H1 (cell line): ENCODE data around the gene PCDH18. TPM values are rescaled to one million over a fixed set of nuclear protein-coding genes. Genes with fewer than 3 reads are reported as not detected.
A peak's percentile ranks its signal among the peaks of the same experiment; 100 is the strongest.

Experiments
- CTCF ChIA-PET: fragments of 300-600 bp; sonication (Branson Sonifier 250); formaldehyde crosslinking; loops from one replicate; lab custom pipeline; 2021; ENCODE audit not compliant: partially characterized antibody; lab: Charles Lee
- POLR2A ChIA-PET: fragments of 300-600 bp; sonication (Branson Sonifier 250); formaldehyde crosslinking; loops from one replicate; lab custom pipeline; 2021; ENCODE audit warnings: inconsistent platforms; ENCODE audit not compliant: partially characterized antibody; lab: Charles Lee
- DNase-seq, 2 experiments: peaks; one replicate each; pipeline versions ENCODE4 v3.0.0 to v3.0.0-alpha.2; 2010 to 2022; ENCODE audit warnings: low spot score in 2 of 2, low read depth in 1 of 2, mixed read lengths in 1 of 2
- FAIRE-seq: peaks from 2 replicates; lab custom pipeline; 2011; peaks lifted over from hg19 to GRCh38; lab: Jason Lieb, UNC
- H2AFZ ChIP-seq: 2 replicates; pipeline ENCODE4 v1.8.1; 2012; ENCODE audit warnings: low read length, inconsistent platforms
- H2AK5ac ChIP-seq: 2 replicates; pipeline ENCODE4 v1.6.1; 2013; ENCODE audit warnings: low read depth, low read length
- H2BK120ac ChIP-seq: replicated peaks from 2 replicates; pipeline ENCODE3; 2013; ENCODE audit warnings: low read depth, low read length, inconsistent platforms
- H2BK12ac ChIP-seq: 2 replicates; pipeline ENCODE4 v1.6.1; 2013; ENCODE audit warnings: low read depth, low read length
- H2BK15ac ChIP-seq: 2 replicates; pipeline ENCODE4 v1.6.1; 2013; ENCODE audit warnings: low read length
- H2BK20ac ChIP-seq: 2 replicates; pipeline ENCODE4 v1.6.1; 2013; ENCODE audit warnings: low read length
- H2BK5ac ChIP-seq: 2 replicates; pipeline ENCODE4 v1.6.1; 2013; ENCODE audit warnings: low read depth, low read length
- H3K14ac ChIP-seq: 2 replicates; pipeline ENCODE4 v1.6.1; 2013; ENCODE audit warnings: inconsistent platforms; ENCODE audit not compliant: insufficient read length
- H3K18ac ChIP-seq: 2 replicates; pipeline ENCODE4 v1.6.1; 2013; ENCODE audit warnings: low read length; ENCODE audit errors: extremely low read depth
- H3K23ac ChIP-seq: 2 replicates; pipeline ENCODE4 v1.6.1; 2013; ENCODE audit warnings: inconsistent platforms; ENCODE audit not compliant: insufficient read length
- H3K23me2 ChIP-seq: 2 replicates; pipeline ENCODE4 v1.6.1; 2013; ENCODE audit warnings: low read depth, low read length
- H3K27ac ChIP-seq: 2 replicates; pipeline ENCODE4 v1.6.1; 2011; ENCODE audit warnings: low read depth, low read length, inconsistent platforms
- H3K27me3 ChIP-seq, 4 experiments: replicated peaks in 1 of 4; 1 replicate in 1 of 4; 2 replicates in 3 of 4; pipeline versions ENCODE4 v1.6.1 to v1.8.1; 2011 to 2013; ENCODE audit warnings: low read length in 3 of 4, mild to moderate bottlenecking in 3 of 4, inconsistent platforms in 2 of 4, mixed read lengths in 2 of 4, moderate library complexity in 1 of 4; ENCODE audit not compliant: control insufficient read depth in 3 of 4, insufficient read depth in 3 of 4; ENCODE audit errors: extremely low read depth in 1 of 4
- H3K36me3 ChIP-seq, 4 experiments: 2 replicates each; pipeline versions ENCODE4 v1.6.1 to v1.8.1; 2011 to 2013; ENCODE audit warnings: mild to moderate bottlenecking in 4 of 4, low read length in 3 of 4, moderate library complexity in 2 of 4, control low read depth in 1 of 4, inconsistent platforms in 1 of 4; ENCODE audit not compliant: insufficient read depth in 4 of 4, control insufficient read depth in 2 of 4
- H3K4ac ChIP-seq: replicated peaks from 2 replicates; pipeline ENCODE3; 2013; ENCODE audit warnings: low read length, low read depth, mixed read lengths, inconsistent platforms; ENCODE audit not compliant: insufficient read length
- H3K4me1 ChIP-seq, 4 experiments: replicated peaks in 1 of 4; 1 replicate in 1 of 4; 2 replicates in 3 of 4; pipeline versions ENCODE4 v1.6.1 to v1.8.1; 2011 to 2013; ENCODE audit warnings: low read length in 3 of 4, inconsistent platforms in 2 of 4, mixed read lengths in 1 of 4; ENCODE audit not compliant: insufficient read depth in 4 of 4, control insufficient read depth in 3 of 4
- H3K4me2 ChIP-seq, 2 experiments: 2 replicates each; pipeline versions ENCODE4 v1.6.1 to v1.8.1; 2011 to 2013; ENCODE audit warnings: low read depth in 2 of 2, low read length in 2 of 2, control low read depth in 1 of 2, inconsistent platforms in 1 of 2, mild to moderate bottlenecking in 1 of 2; ENCODE audit not compliant: insufficient read depth in 1 of 2
- H3K4me3 ChIP-seq, 4 experiments: fragments of 200-600, 300-600 bp in 1 of 4; sonication (generic), shearing (Covaris generic), sonication (Bioruptor Twin) in 1 of 4; 2 replicates each; pipeline versions ENCODE4 v1.5.1 to v1.8.1; 2011 to 2016; ENCODE audit warnings: low read length in 4 of 4, low read depth in 3 of 4, control low read depth in 2 of 4, inconsistent platforms in 2 of 4, mild to moderate bottlenecking in 2 of 4, mixed read lengths in 1 of 4, moderate library complexity in 1 of 4; ENCODE audit not compliant: insufficient read depth in 2 of 4; ENCODE audit errors: extremely low read depth in 1 of 4
- H3K56ac ChIP-seq: replicated peaks from 2 replicates; pipeline ENCODE3; 2013; ENCODE audit warnings: low read depth, mild to moderate bottlenecking, mixed read lengths, low read length, inconsistent platforms; ENCODE audit not compliant: insufficient read length
- H3K79me1 ChIP-seq: 2 replicates; pipeline ENCODE4 v1.6.1; 2013; ENCODE audit warnings: low read depth, low read length, control low read depth
- H3K79me2 ChIP-seq, 2 experiments: 2 replicates each; pipeline versions ENCODE4 v1.6.1 to v1.8.1; 2012 to 2013; ENCODE audit warnings: low read length in 2 of 2, mild to moderate bottlenecking in 2 of 2, inconsistent platforms in 1 of 2; ENCODE audit not compliant: insufficient read depth in 2 of 2, control insufficient read depth in 1 of 2
- H3K9ac ChIP-seq, 4 experiments: replicated peaks in 1 of 4; 1 replicate in 1 of 4; 2 replicates in 3 of 4; pipeline versions ENCODE4 v1.6.1 to v1.8.1; 2011 to 2013; ENCODE audit warnings: low read depth in 3 of 4, low read length in 3 of 4, control low read depth in 2 of 4, mild to moderate bottlenecking in 2 of 4, moderate library complexity in 2 of 4, inconsistent platforms in 1 of 4; ENCODE audit errors: extremely low read depth in 1 of 4
- H3K9me3 ChIP-seq, 2 experiments: 2 replicates each; pipeline versions ENCODE4 v1.6.1 to v1.8.1; 2012 to 2013; ENCODE audit warnings: mild to moderate bottlenecking in 2 of 2, moderate library complexity in 2 of 2, control low read depth in 1 of 2, inconsistent platforms in 1 of 2, low read depth in 1 of 2, low read length in 1 of 2, mixed read lengths in 1 of 2; ENCODE audit not compliant: insufficient read depth in 2 of 2
- H4K20me1 ChIP-seq, 2 experiments: replicated peaks in 1 of 2; 2 replicates each; pipeline versions ENCODE3 to v1.8.1; 2011 to 2013; ENCODE audit warnings: inconsistent platforms in 2 of 2, low read length in 2 of 2, mild to moderate bottlenecking in 1 of 2; ENCODE audit not compliant: insufficient read depth in 2 of 2, control insufficient read depth in 1 of 2
- H4K5ac ChIP-seq: 2 replicates; pipeline ENCODE4 v1.6.1; 2013; ENCODE audit warnings: low read length, low read depth, mixed read lengths, inconsistent platforms; ENCODE audit not compliant: insufficient read length
- H4K8ac ChIP-seq: 2 replicates; pipeline ENCODE4 v1.8.0; 2013; ENCODE audit warnings: mild to moderate bottlenecking, moderate library complexity, low read length, inconsistent platforms; ENCODE audit not compliant: insufficient read depth; ENCODE audit errors: extremely low read depth
- H4K91ac ChIP-seq: replicated peaks from 2 replicates; pipeline ENCODE3; 2013; ENCODE audit warnings: low read length, mixed read lengths, inconsistent platforms; ENCODE audit not compliant: insufficient read length
- EP300 ChIP-seq, 2 experiments: IDR thresholded peaks; 1 replicate in 1 of 2; 2 replicates in 1 of 2; pipeline ENCODE4 v1.6.1; 2011 to 2012; ENCODE audit warnings: low read depth in 2 of 2, low read length in 2 of 2, mild to moderate bottlenecking in 2 of 2, borderline replicate concordance in 1 of 2, inconsistent platforms in 1 of 2, moderate library complexity in 1 of 2
- JUN ChIP-seq: IDR thresholded peaks from 2 replicates; pipeline ENCODE4 v1.6.1; 2011; ENCODE audit warnings: low read depth, mild to moderate bottlenecking, improper control_type of control experiment, low read length
- JUND ChIP-seq: IDR thresholded peaks from 2 replicates; pipeline ENCODE4 v1.6.1; 2011; ENCODE audit warnings: mild to moderate bottlenecking, improper control_type of control experiment, low read length
- WGBS, 2 experiments: shearing (Covaris generic) in 1 of 2; methylation state at CpG; one replicate each; pipeline versions ENCODE4 v1.1.6 to v1.1.7; 2013 to 2015; ENCODE audit warnings: low lambda C conversion rate in 2 of 2, mixed read lengths in 2 of 2, inconsistent platforms in 1 of 2, low coverage in 1 of 2, missing lambda C conversion rate in 1 of 2; ENCODE audit not compliant: insufficient replicate concordance in 2 of 2, insufficient coverage in 1 of 2, insufficient read length in 1 of 2; ENCODE audit errors: extremely low coverage in 1 of 2, missing lambda C conversion rate in 1 of 2; 5-methylcytosine and 5-hydroxymethylcytosine counted together
- polyA plus RNA-seq, 7 experiments: library from polyadenylated mRNA; depleted of rRNA in 3 of 7; stranded (reverse) in 5 of 7; unstranded in 2 of 7; fragments of >200 nt in 5 of 7; fragments of 200-250 nt in 2 of 7; gene quantifications; 1 replicate in 5 of 7; 2 replicates in 1 of 7; 4 replicates in 1 of 7; pipeline versions ENCODE4 v1.2.1 to v1.2.3, GENCODE V29; 2011 to 2013; ENCODE audit warnings: missing spikeins in 2 of 7, mixed read lengths in 2 of 7
- total RNA-seq: library from RNA; stranded (reverse); fragmentation: NEBNext Ultra II Directional; extraction: Animal tissue kit (Norgen Biotek cat#: 25700); gene quantifications from 2 replicates; pipeline ENCODE4 v1.2.1, GENCODE V29; 2021

Gene PCDH18
- total and polyA plus RNA-seq, 2 of the 8 experiments (the other 6 are each of a cell fraction or from before 2014, with no cell fraction given) = 28.8 to 41.8 TPM

DNA sequence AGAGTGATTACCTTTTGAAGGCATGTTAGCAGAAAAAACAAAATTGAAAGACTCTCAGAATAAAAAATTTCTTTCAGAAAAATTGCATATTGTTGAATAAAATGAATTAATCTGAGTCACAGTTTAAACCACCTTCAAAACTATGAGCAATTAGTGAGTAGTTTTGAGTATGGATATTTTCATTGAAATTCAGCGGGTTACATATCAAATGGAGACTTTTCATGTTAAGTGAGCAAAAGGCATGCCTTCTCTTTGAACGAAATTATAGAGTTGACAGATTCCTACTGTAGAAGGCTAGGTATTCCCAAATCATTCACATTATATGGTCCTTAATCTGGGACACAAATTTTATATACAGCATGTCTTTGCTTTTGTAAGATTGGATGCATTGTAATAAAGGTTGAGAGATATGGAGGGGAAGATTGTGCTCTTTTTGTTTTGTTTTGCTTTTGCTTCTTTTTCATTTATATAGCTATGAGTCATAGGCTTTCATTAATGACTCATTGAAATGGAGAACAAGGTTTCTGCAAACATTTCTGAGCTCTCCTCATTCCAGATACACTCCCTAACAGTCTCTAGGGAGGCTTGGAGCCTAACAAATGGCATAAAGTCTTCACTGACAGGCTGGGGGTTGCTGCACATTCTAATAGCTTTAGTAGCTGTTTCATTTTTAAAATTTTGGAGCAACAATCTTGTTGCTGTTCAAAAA, 21.6 kb downstream of the PCDH18 start:
- no peak overlapping the region for H2BK5ac ChIP-seq
- no peak overlapping the region for H2AFZ ChIP-seq
- FAIRE-seq (no peak), DNase-seq (no peak)
- ChIA-PET CTCF (interaction anchor here (0.5 kb wide), 1 partner anchor 579 kb away, joined by 3 read pairs; no protein-coding TSS in a partner anchor), POLR2A (interaction anchor here (1.6 kb wide), 1 partner anchor 11 kb away, joined by 3 read pairs; no protein-coding TSS in a partner anchor)
- H3K18ac ChIP-seq = no peak overlapping the region
- H3K4ac ChIP-seq = no peak overlapping the region
- no peaks in the 10 kb centered on the region for H3K79me1 ChIP-seq
- H3K4me3 ChIP-seq = peak overlapping the region in 1 of 4 experiments; percentile 8; a peak in 1 of 8 replicates
- H2BK120ac ChIP-seq = no peak overlapping the region
- H3K9ac ChIP-seq = no peak overlapping the region
- H4K91ac ChIP-seq = no peak overlapping the region
- H2AK5ac ChIP-seq = no peak overlapping the region
- H3K14ac ChIP-seq = no peak overlapping the region
- no peaks in the 10 kb centered on the region for H4K20me1 ChIP-seq
- H3K27me3 ChIP-seq = no peaks in the 10 kb centered on the region
- no peak overlapping the region for H4K8ac ChIP-seq
- peaks cover 0 to 14% (median 1%) of the 10 kb centered on the region in 4 experiments; a peak in 3 of 7 replicates for H3K4me1 ChIP-seq
- no peaks in the 10 kb centered on the region for H3K9me3 ChIP-seq
- H2BK15ac ChIP-seq = no peak overlapping the region
- H3K36me3 ChIP-seq = no peaks in the 10 kb centered on the region
- H3K23ac ChIP-seq = no peak overlapping the region
- H3K4me2 ChIP-seq = peak overlapping the region; percentile 24 to 29; a peak in 1 of 4 replicates
- H3K27ac ChIP-seq = no peak overlapping the region
- H4K5ac ChIP-seq = no peak overlapping the region
- TF ChIP-seq JUND (peak; percentile 86), JUN (peak; percentile 72; the same call in 1 of the 2 replicates), EP300 (IDR thresholded peaks at IDR 0.05; ENCODE audit: borderline replicate concordance in 1 of 2, low read depth in 2 of 2, low read length in 2 of 2) (no peak)
- H3K56ac ChIP-seq = no peak overlapping the region
- WGBS, 2 experiments = 16% methylated on average over 2 of the region's 2 CpGs; no CpG with 5 or more reads in 1 of the 2 experiments
- H3K79me2 ChIP-seq = no peaks in the 10 kb centered on the region
- H3K23me2 ChIP-seq = no peaks in the 10 kb centered on the region
- no peak overlapping the region for H2BK12ac ChIP-seq
- no peak overlapping the region for H2BK20ac ChIP-seq
